ENCODE data around the gene HPSE2.
A peak's percentile ranks its signal among the peaks of the same experiment; 100 is the strongest.

HPSE2 gene

GRCh38 chr10:98420786-98421185, 814.9 kb downstream of the HPSE2 start:
- DNase-seq: no peak

DNA sequence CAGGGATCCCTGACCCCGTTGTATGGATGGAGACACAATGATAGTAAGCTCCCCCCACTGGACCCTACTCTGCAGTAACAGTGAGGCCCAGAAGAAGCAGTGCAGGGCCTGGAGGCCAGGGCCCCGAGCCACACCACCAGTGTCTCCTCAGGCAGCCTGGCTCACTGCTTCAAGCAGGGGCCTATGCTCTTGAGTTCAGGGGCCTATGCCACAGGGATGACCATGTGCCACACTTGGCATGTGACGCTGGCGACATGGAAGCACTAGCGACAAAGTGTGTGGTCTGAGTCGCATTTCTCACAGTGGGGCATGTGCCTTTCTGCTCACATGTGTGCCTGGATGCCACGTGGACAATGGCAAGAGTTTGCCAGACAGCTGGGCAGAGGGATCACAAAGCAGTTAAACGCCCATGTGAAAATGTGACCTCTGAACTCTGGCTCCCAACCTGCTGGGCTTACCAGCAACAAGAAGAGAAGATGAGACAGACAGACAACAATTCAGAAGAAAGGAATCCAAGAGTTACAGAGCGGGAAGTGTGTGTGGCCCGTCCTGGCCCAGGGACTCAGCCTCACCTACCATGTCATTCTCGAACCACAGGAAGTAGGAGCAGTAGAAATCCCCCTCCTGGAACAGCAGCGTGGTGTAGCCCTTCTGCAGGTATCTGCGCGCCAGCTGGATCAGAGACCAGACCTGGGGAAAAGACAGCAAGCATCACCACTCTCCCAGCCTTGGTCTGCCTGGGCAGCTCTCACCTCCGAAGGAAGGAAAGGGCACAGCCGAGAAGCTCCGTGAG, 816.0 kb downstream of the HPSE2 start:
- DNase-seq: no peak

DNA sequence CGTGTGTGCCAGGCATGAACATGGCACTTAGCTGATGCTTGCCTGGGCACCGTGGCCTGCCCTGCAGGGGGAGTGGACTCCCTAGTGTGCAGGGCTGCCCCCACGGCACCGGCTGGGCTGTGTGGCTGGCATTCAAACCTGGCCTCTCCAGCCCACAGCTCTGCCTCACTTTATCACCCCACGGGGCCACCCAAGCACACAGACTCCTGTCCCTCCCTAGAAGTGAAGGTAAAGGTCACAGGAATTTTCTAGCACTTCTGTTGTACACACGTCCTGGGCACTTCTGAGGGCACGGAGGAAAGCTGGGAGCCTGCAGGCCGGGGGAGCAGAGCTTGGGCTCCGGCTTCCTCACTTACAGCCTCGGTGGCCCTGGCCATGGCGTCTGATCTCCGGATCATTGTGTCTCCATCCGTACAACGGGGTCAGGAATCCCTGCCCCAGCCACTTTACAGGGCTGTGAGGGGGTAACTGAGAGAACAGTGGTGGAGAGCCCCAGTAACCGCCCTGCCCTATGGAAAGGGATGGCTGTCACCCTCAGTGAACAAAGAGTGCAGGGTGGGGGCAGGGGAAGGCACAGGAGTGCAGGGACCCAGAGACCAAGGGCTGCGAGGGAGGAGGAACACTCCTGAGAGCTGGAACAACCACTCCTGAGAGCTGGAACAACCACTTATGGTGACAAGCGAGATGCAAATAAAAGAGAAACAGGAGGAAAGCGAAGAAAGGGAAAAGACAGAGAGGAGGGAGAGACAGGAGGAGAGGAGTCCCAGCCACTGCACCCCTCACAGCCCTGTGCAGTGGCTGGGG, 816.8 kb downstream of the HPSE2 start:
- DNase-seq: no peak

GRCh38 chr10:98417973-98418664, 817.5 kb downstream of the HPSE2 start:
- no peak for DNase-seq

GRCh38 chr10:98417481-98417959, 818.1 kb downstream of the HPSE2 start:
- DNase-seq: no peak

GRCh38 chr10:98416606-98417388, 818.9 kb downstream of the HPSE2 start:
- peak; percentile 80 for DNase-seq

GRCh38 chr10:98415731-98416119, 819.9 kb downstream of the HPSE2 start:
- no peak for DNase-seq

GRCh38 chr10:98414932-98415730, 820.5 kb downstream of the HPSE2 start, which contains the start of gene PYROXD2:
PYROXD2 (minus strand) TSS chr10:98415182; CDS start chr10:98415135, 47 bp downstream.
- peak; percentile 97 for DNase-seq

DNA sequence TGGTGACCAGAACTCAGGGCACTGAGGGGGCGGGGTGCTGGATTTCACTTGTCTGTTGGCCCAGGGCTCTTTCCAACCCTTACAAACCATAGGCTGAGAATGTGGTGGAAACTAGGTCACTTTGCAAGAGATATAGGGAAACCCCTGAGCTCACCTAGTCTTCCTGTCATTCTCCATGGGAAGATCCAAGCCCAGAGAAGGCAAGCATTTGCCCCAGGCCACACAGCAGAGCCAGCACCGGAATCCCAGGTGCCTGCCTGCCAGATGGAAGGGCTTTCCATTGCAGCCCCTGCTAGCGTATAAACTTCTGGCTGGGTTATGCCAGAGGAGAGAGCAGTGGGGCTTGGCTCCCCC, 821.1 kb downstream of the HPSE2 start:
- DNase-seq: peak; percentile 25

GRCh38 chr10:98411768-98412167, 823.9 kb downstream of the HPSE2 start:
- no peak for DNase-seq

GRCh38 chr10:98411166-98411565, 824.5 kb downstream of the HPSE2 start:
- no peak for DNase-seq

DNA sequence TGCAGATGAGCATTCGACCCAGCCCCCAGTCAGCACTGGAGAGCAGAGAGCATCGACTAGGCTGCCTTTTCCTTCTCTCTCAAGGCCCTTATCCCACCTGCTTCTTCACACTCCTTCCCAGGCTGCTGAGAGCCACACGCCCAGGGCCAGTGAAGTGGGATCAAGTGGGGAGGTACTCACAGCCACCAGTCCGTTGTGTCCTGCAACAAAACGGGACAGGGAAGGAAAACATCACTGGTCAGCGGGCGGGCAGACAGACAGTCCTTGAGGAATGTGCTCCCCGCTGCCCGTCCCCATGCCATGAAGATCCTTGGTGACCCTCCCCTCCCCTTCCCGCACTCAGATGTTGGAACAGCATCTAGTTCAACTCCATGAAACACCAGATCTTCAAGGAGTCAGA, 824.9 kb downstream of the HPSE2 start:
- DNase-seq: no peak

DNA sequence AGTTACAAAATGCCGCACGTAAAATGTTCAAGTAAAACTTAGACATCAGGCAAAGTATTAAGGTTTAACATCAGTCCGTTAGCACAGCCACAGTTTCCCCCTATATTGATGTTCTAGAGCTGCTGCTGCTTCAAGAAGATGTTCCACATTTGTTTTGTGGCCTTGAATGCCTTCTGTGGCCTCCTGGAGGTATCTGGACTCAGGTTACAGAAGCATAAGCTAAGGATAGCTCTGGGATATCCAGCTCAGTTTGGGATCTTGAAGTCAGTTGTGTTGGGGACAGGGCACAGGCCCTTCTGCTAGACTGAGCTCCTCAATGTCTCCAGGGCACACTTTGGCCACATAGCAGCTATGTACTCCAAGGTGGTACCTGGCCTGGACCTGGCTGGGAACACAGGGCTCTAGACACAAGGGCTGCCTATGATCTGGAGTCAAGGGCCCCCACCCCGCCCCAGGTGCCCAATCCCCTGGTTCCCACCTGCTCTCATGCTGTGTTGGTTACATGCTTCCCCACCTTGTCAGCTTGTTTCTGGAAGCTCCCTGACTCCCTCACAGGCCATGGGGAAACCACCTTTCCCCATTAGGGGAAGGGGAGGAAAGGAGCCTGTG, 825.4 kb downstream of the HPSE2 start:
- no peak for DNase-seq

GRCh38 chr10:98408799-98409198, 826.9 kb downstream of the HPSE2 start:
- DNase-seq: no peak

GRCh38 chr10:98407744-98408241, 827.9 kb downstream of the HPSE2 start:
- DNase-seq: no peak
